Measurements from ENCODE around the gene CELF4. TPM values are rescaled to one million over a fixed set of nuclear protein-coding genes. Genes with fewer than 3 reads are reported as not detected.

Gene CELF4
- polyA plus RNA-seq, 1 experiment = not detected

GRCh38 chr18:37499044-37499443, 66.6 kb downstream of the CELF4 start:
- Histone ChIP-seq H3K4me3 (ENCODE audit: low read depth, low read length) (no peak overlapping the region), H3K27ac (ENCODE audit: low read depth, low read length) (no peak overlapping the region), H3K27me3 (ENCODE audit: control insufficient read depth, insufficient read depth, low read length) (peaks cover 6% of the 10 kb centered on the region), H3K9me3 (ENCODE audit: control insufficient read depth, insufficient read depth, low read length) (no peaks in the 10 kb centered on the region)
- TF ChIP-seq, protein P1, sequence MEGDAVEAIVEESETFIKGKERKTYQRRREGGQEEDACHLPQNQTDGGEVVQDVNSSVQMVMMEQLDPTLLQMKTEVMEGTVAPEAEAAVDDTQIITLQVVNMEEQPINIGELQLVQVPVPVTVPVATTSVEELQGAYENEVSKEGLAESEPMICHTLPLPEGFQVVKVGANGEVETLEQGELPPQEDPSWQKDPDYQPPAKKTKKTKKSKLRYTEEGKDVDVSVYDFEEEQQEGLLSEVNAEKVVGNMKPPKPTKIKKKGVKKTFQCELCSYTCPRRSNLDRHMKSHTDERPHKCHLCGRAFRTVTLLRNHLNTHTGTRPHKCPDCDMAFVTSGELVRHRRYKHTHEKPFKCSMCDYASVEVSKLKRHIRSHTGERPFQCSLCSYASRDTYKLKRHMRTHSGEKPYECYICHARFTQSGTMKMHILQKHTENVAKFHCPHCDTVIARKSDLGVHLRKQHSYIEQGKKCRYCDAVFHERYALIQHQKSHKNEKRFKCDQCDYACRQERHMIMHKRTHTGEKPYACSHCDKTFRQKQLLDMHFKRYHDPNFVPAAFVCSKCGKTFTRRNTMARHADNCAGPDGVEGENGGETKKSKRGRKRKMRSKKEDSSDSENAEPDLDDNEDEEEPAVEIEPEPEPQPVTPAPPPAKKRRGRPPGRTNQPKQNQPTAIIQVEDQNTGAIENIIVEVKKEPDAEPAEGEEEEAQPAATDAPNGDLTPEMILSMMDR (IDR thresholded peaks at IDR 0.05; ENCODE audit: low read depth, low read length) = no peak
- DNase-seq (ENCODE audit: low read depth, low spot score) = no peak
- POLR2A ChIA-PET = no interaction called here
- CTCF ChIA-PET = no interaction called here

- no peak for DNase-seq (ENCODE audit: low read depth, low spot score)
- CTCF ChIA-PET = no interaction called here
- no peak overlapping the region for H3K4me3 ChIP-seq (ENCODE audit: low read depth, low read length)
- POLR2A ChIA-PET = no interaction called here
- H3K27ac ChIP-seq (ENCODE audit: low read depth, low read length) = no peak overlapping the region
- TF ChIP-seq, protein P1 (IDR thresholded peaks at IDR 0.05; ENCODE audit: low read depth, low read length) = no peak
- peaks cover 4% of the 10 kb centered on the region for H3K27me3 ChIP-seq (ENCODE audit: control insufficient read depth, insufficient read depth, low read length)
- H3K9me3 ChIP-seq (ENCODE audit: control insufficient read depth, insufficient read depth, low read length) = no peaks in the 10 kb centered on the region
Measured at GRCh38 chr18:37497853-37498518, 67.6 kb downstream of the CELF4 start.

DNA sequence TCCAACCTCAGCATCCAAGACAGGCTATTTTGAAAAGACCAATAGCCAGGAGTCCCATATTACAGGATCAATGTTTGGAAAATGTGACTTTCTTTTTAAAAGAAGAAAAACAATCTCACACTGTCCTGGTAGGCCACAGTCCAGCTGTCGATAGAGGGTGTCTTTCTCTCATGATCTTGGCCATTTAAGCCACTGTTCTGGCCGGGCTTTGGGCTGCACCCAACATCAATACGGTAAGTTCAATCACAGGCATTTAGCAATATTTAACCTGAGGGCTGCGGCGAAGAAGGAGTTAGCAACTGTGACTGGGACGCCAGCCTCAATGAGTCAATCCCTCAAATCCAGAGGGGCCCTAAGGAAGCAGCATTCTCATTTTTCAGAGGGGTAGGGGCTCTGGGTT, 69.0 kb downstream of the CELF4 start:
- Histone ChIP-seq H3K4me3 (ENCODE audit: low read depth, low read length) (no peak overlapping the region), H3K27me3 (ENCODE audit: control insufficient read depth, insufficient read depth, low read length) (peaks cover 2% of the 10 kb centered on the region), H3K9me3 (ENCODE audit: control insufficient read depth, insufficient read depth, low read length) (no peaks in the 10 kb centered on the region), H3K27ac (ENCODE audit: low read depth, low read length) (no peak overlapping the region)
- no peak for DNase-seq (ENCODE audit: low read depth, low spot score)
- ChIA-PET CTCF (no interaction called here), POLR2A (no interaction called here)
- TF ChIP-seq, protein P1 (IDR thresholded peaks at IDR 0.05; ENCODE audit: low read depth, low read length) = no peak

DNA sequence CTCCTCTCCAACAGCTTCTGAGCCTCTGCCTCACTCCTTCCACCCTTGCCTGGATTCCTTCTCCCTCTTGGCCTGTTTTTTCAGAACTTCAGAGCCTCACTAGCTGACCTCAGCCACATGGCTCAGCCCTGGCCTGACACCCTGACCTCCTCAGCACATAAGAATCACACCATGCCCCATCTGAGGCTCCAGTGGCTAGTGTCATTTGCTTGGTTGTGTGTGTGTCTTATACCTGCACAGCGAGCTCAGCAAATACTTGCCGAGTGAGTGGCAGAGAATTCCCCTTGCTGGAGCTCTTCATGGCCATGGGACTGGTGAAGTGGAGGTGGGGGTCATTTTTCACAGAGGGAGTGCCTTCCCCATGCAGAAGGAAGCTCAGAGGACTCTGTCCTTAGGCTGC, 70.2 kb downstream of the CELF4 start:
- no peak for DNase-seq (ENCODE audit: low read depth, low spot score)
- POLR2A ChIA-PET = no interaction called here

GRCh38 chr18:37494406-37494805, 71.2 kb downstream of the CELF4 start:
- TF ChIP-seq, protein P1 (IDR thresholded peaks at IDR 0.05; ENCODE audit: low read depth, low read length) = no peak
- ChIA-PET CTCF (no interaction called here), POLR2A (no interaction called here)
- H3K27ac ChIP-seq (ENCODE audit: low read depth, low read length) = no peak overlapping the region
- peaks cover 6% of the 10 kb centered on the region for H3K27me3 ChIP-seq (ENCODE audit: control insufficient read depth, insufficient read depth, low read length)
- no peak overlapping the region for H3K4me3 ChIP-seq (ENCODE audit: low read depth, low read length)
- no peaks in the 10 kb centered on the region for H3K9me3 ChIP-seq (ENCODE audit: control insufficient read depth, insufficient read depth, low read length)
- DNase-seq (ENCODE audit: low read depth, low spot score) = no peak

More for the DNA sequence above, 70.2 kb downstream of the CELF4 start:
- TF ChIP-seq, protein P1 (IDR thresholded peaks at IDR 0.05; ENCODE audit: low read depth, low read length) = no peak
- no peak overlapping the region for H3K27ac ChIP-seq (ENCODE audit: low read depth, low read length)
- H3K9me3 ChIP-seq (ENCODE audit: control insufficient read depth, insufficient read depth, low read length) = no peaks in the 10 kb centered on the region
- H3K27me3 ChIP-seq (ENCODE audit: control insufficient read depth, insufficient read depth, low read length) = peaks cover 2% of the 10 kb centered on the region
- CTCF ChIA-PET = interaction anchor here (0.6 kb wide), 1 partner anchor 152 kb away, joined by 3 read pairs; no protein-coding TSS in a partner anchor
- H3K4me3 ChIP-seq (ENCODE audit: low read depth, low read length) = no peak overlapping the region

Data from AG04450 (cell line).